HG02798 (cell line): ENCODE data around the gene TMEM272.

ENCODE experiments used
- ATAC-seq: cut with Tn5 transposase; IDR thresholded peaks from one replicate; pipeline ENCODE4 v1.9.1; 2021; ENCODE audit warnings: mild to moderate bottlenecking; ENCODE audit not compliant: unreplicated experiment, poor library complexity

The TMEM272 gene

GRCh38 chr13:51856027-51856736 lies 11.2 kb upstream of the TMEM272 start:
- ATAC-seq: no peak

- ATAC-seq: peak; percentile 53
Measured at GRCh38 chr13:51849145-51850101, 4.4 kb upstream of the TMEM272 start.

DNA sequence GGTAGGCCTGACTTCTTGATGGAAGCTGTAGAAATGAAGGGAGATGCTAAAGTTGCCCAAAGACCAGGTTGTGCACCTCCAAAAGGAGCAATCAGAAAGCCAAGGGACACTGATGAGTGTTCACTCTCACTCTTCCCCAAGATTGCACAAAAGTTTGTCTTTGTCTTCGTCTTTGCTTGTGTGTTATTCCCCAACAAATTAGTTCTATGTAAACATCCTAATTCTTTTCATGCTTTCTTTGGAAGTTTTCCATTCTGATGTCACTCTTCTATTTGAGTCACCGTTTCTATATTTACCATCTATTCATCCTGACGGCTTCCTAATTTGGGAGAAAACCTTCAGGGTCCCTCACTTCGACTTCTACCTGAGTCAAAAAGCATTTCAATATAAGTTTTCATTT lies 3.7 kb upstream of the TMEM272 start:
- ATAC-seq: no peak

DNA sequence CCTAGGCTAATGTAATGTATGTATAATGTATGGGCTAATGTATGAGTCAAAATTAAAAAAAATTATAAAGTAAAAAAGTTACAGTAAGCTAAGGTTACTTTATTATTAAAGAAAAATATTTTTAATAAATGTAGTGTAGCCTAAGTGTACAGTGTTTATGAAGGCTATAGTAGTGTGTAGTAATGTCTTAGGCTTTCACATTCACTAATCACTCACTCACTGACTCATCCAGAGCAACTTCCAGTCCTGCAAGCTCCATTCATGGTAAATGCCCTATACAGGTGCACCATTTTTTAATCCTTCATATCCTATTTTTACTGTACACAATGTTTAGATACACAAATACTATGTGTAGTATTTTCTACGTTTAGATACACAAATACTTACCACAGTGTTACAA lies 1.8 kb upstream of the TMEM272 start:
- ATAC-seq: no peak

GRCh38 chr13:51845574-51846318 lies 769 bp upstream of the TMEM272 start:
- ATAC-seq: no peak

DNA sequence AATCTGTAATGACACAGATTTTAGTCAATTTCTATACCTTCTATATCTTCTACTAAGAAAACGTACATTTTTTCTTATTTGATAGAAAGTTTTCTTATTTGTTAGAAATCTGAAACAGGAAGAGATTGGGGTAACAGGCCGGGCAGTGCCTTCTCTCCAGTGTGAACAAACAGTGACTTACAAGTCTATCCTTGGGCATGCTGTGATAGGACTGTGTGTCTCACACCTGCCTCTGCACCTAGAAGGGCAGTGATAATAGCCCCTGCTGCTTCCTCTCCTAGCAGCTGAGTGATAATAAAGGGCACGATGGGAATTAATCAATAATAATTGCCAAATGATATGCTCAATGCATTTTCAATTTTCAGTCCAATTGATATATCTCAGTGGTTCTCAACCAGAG lies 1.4 kb downstream of the TMEM272 start:
- no peak for ATAC-seq

DNA sequence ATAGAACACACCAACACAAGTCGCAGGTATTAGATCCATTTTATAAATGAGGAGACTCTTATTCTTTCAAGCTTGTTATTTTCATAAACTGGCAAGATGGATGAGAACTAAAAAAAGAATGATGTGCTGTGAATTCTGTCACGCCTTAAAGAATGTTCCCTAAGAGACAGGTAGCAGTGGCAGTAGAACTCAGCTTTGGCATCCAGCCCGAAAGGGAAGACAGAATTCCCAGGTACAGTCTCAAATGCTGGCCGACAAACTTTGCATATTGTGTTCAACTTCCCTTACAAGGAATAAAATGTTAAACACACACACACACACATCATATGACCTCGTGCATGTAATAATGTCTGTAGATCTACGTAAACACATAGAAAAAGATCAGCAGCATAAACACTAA lies 3.2 kb downstream of the TMEM272 start:
- no peak for ATAC-seq

DNA sequence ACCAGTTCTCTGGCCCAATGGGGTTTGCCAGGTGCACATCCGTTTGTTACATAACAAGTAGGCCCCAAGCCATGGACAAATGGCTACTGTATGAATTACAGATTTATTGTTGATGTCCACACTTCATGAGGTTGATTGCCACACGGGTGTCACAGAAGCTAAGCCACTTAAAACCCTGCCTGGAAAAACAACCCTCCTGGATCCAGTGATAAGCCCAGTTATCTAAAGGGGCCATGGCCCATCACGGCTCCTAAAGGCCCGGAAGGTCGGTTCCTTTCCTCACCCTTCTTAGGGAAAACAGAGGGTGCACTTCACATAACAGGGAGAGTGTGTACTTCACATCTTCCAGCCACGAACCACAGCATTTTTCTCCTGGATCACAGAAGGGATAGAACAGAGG lies 4.1 kb downstream of the TMEM272 start:
- no peak for ATAC-seq

GRCh38 chr13:51839711-51840540 lies 5.1 kb downstream of the TMEM272 start:
- ATAC-seq: no peak

DNA sequence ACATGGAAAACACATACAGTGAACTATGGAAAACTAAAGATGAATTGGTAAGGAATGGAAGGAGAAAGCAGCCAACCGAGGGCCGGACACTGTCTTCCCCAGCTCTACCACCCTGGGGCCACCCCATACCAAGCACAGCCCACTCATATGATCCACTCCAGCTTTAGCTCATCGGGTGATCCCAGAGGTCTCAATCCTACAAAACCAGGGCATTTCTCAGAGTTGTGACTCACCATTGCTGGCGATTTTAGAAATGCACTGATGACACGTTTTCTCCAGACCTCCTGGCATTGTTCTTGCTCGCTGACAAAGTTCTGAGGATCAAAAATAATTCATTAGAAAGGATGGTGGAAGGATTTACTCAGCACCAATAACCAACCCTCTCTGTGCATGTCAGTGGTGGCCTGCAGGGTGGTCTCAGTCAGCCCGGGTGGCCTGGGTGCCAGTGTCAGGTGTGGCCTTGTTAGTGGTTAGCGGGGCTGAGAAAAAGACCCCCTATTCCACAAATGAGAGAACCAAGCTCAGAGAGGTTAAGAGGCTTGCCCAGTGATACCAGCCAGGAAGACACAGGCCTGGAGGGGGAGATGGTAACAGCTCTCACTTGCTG lies 6.6 kb downstream of the TMEM272 start:
- no peak for ATAC-seq

DNA sequence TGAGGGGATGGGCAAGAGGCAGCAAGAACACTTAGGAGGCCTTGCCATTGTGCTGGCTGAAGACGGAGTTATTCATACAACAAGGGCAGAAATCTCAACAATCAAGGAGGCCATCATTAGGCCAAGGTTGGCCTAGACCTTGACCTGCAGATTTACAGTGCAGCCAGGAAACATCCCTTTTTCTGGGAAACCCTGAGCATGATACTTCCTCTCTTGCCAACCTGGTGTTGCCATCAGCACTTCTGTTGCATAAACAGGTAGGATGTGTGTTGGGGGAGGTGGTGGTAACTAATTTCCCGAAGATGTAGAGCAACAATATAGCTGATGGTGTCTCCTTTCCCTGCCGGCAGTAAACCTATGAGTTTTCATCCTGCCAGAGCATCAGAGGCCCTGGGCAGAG lies 8.0 kb downstream of the TMEM272 start:
- no peak for ATAC-seq

DNA sequence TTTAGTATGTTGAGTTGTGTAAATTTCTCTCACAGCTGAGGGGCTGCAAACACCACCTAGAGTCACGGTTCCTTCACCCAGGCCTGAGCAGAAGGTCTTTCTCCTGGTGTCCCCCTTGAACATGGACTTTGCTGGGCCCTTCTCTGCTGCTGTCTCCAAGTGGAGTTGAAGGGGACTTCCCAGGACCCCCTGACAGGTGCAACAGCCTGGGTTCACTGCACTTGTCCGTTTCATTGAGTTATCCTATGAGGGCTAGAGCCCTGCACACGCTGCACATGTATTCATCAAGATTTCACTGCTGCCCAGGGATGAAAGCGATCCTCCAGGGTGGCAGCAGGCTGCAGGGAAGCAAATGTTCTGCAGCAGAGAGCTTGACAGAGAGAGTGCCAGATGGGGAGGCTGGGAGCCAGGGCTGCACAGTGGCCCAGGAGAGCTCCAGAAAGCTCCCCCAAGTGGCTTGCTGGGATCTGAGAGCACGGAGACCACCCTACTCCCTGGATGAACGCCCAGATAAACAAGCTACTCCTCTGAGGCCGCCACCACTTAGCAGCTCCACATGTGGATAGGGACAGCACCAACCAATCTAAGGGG lies 10.3 kb downstream of the TMEM272 start:
- no peak for ATAC-seq

- ATAC-seq: no peak
Measured at GRCh38 chr13:51833980-51834379, 11.0 kb downstream of the TMEM272 start.

- ATAC-seq: peak; percentile 85
Measured at GRCh38 chr13:51832471-51833152, 12.4 kb downstream of the TMEM272 start.

DNA sequence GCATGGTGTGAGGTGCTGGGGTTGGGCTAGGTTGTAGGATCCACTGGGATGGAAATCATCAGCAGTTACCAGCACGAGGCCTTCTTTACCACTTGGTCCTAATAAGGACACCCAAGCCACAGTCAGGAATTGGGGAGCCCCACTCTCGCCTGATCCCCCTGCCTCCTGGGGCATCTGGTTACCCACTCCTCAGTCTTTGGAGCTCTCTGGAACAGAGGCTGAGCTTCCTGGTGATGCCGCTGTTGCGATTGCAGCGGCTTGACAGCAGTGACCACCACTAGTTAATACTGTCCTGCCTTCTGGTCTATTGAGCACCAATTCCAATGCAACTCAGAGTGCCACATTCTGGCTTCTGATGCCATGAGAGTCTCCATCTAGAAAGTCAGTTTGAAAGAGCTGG lies 13.5 kb downstream of the TMEM272 start:
- no peak for ATAC-seq

- no peak for ATAC-seq
Measured at GRCh38 chr13:51829568-51829899, 15.4 kb downstream of the TMEM272 start.

- ATAC-seq: no peak
Measured at GRCh38 chr13:51828730-51829567, 16.0 kb downstream of the TMEM272 start.

DNA sequence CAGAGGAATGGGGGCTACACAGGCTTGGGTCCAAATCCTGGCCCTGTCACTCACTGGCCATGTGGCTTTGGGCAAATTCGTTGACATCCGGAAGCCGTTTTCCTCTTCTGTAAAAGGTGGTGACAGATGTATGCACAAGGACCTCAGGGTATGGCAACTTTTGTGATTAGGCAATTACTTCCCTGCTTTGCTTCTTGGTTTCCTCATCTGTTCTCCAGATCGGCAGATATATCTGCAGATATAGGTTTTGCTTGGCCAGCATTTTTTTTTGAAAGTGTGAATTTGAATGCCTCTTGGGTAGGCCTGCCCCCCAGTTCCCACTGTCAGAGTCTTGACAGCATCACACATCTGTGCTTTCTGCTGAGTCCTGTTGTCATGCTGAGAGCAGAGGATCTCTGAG lies 17.7 kb downstream of the TMEM272 start:
- no peak for ATAC-seq
